IMR-90 (cell line): ENCODE results near the gene YTHDC2. TPM values are rescaled to one million over a fixed set of nuclear protein-coding genes. Genes with fewer than 3 reads are reported as not detected.
A peak's percentile ranks its signal among the peaks of the same experiment; 100 is the strongest.

Experiments used
- ATAC-seq: fragments of 200-7000 bp; cut with Tn5 transposase; 2 replicates; pipeline ENCODE4 v1.9.1; 2020; ENCODE audit warnings: low read depth, mild to moderate bottlenecking, moderate library complexity
- BruUV-seq: library from RNA; stranded (reverse); fragments of 400-500 nt; replicated peaks from 2 replicates; lab custom pipeline; 2021; lab: Mats Ljungman, UMichigan
- CTCF ChIA-PET: fragments of 300-600 bp; formaldehyde crosslinking; extraction: SDS; loops from one replicate; lab custom pipeline; 2021; ENCODE audit warnings: antibody characterized with exemption; lab: Yijun Ruan, JAX
- POLR2A ChIA-PET: fragments of 300-600 bp; sonication (Branson Sonifier 250); formaldehyde crosslinking; loops from one replicate; lab custom pipeline; 2022; ENCODE audit warnings: antibody characterized with exemption; ENCODE audit not compliant: unreplicated experiment; lab: Charles Lee
- DNase-seq: peaks from one replicate; pipeline ENCODE4 v3.0.0; 2013
- H2AFZ ChIP-seq: replicated peaks from 2 replicates; pipeline ENCODE3; 2013; ENCODE audit warnings: low read length, mild to moderate bottlenecking; ENCODE audit not compliant: poor library complexity
- H2AK5ac ChIP-seq: 2 replicates; pipeline ENCODE4 v1.6.1; 2013; ENCODE audit warnings: low read depth, low read length, inconsistent platforms
- H2AK9ac ChIP-seq: replicated peaks from 2 replicates; pipeline ENCODE3; 2013; ENCODE audit warnings: mild to moderate bottlenecking, low read depth, low read length, moderate library complexity; ENCODE audit not compliant: poor library complexity
- H2BK120ac ChIP-seq: 2 replicates; pipeline ENCODE4 v1.6.1; 2013; ENCODE audit warnings: low read depth, low read length, inconsistent platforms
- H2BK15ac ChIP-seq: 3 replicates; pipeline ENCODE4 v1.6.1; 2013; ENCODE audit warnings: low read depth, low read length, inconsistent platforms
- H2BK20ac ChIP-seq: 2 replicates; pipeline ENCODE4 v1.6.1; 2013; ENCODE audit warnings: low read depth, mild to moderate bottlenecking, inconsistent platforms, low read length, moderate library complexity
- H2BK5ac ChIP-seq: 2 replicates; pipeline ENCODE4 v1.6.1; 2013; ENCODE audit warnings: mild to moderate bottlenecking, low read depth, low read length, inconsistent platforms; ENCODE audit not compliant: poor library complexity, severe bottlenecking
- H3K14ac ChIP-seq: replicated peaks from 2 replicates; pipeline ENCODE4 v1.6.1; 2013; ENCODE audit warnings: low read depth, low read length, inconsistent platforms
- H3K18ac ChIP-seq: 2 replicates; pipeline ENCODE4 v1.6.1; 2013; ENCODE audit warnings: low read depth, low read length, control low read depth
- H3K23ac ChIP-seq: 2 replicates; pipeline ENCODE4 v1.6.1; 2013; ENCODE audit warnings: low read depth, low read length, inconsistent platforms
- H3K27ac ChIP-seq: 2 replicates; pipeline ENCODE4 v1.5.1; 2013; ENCODE audit warnings: mild to moderate bottlenecking, control low read depth, low read length; ENCODE audit not compliant: insufficient read depth
- H3K27me3 ChIP-seq: 2 replicates; pipeline ENCODE4 v1.6.1; 2013; ENCODE audit warnings: low read length; ENCODE audit not compliant: control insufficient read depth, insufficient read depth
- H3K36me3 ChIP-seq: 2 replicates; pipeline ENCODE4 v1.6.1; 2013; ENCODE audit warnings: low read length, mixed read lengths; ENCODE audit not compliant: control insufficient read depth, insufficient read depth
- H3K4ac ChIP-seq: 2 replicates; pipeline ENCODE4 v1.6.1; 2013; ENCODE audit warnings: low read depth, low read length, inconsistent platforms
- H3K4me1 ChIP-seq: 2 replicates; pipeline ENCODE4 v1.6.1; 2013; ENCODE audit warnings: low read length, mixed read lengths; ENCODE audit not compliant: control insufficient read depth, insufficient read depth
- H3K4me2 ChIP-seq: 2 replicates; pipeline ENCODE4 v1.6.1; 2013; ENCODE audit warnings: low read depth, mild to moderate bottlenecking, control low read depth, low read length, moderate library complexity
- H3K4me3 ChIP-seq: 2 replicates; pipeline ENCODE4 v1.5.1; 2013; ENCODE audit warnings: low read depth, mild to moderate bottlenecking, control low read depth, low read length, moderate library complexity; ENCODE audit not compliant: insufficient read depth
- H3K56ac ChIP-seq: 2 replicates; pipeline ENCODE4 v1.6.1; 2013; ENCODE audit warnings: low read length, inconsistent platforms; ENCODE audit not compliant: insufficient read depth; ENCODE audit errors: extremely low read depth
- H3K79me1 ChIP-seq, 2 experiments: 2 replicates each; pipeline ENCODE4 v1.6.1; 2013; ENCODE audit warnings: low read length in 2 of 2, inconsistent platforms in 1 of 2, low read depth in 1 of 2
- H3K9ac ChIP-seq: 2 replicates; pipeline ENCODE4 v1.6.1; 2013; ENCODE audit warnings: low read depth, low read length, control low read depth
- H3K9me1 ChIP-seq: 2 replicates; pipeline ENCODE4 v1.6.1; 2013; ENCODE audit warnings: low read length, inconsistent platforms; ENCODE audit not compliant: insufficient read depth
- H3K9me3 ChIP-seq: 2 replicates; pipeline ENCODE4 v1.6.1; 2013; ENCODE audit warnings: low read length; ENCODE audit not compliant: control insufficient read depth, insufficient read depth
- H4K20me1 ChIP-seq: 2 replicates; pipeline ENCODE4 v1.6.1; 2013; ENCODE audit warnings: low read length, inconsistent platforms; ENCODE audit not compliant: insufficient read depth
- H4K5ac ChIP-seq: 2 replicates; pipeline ENCODE4 v1.6.1; 2013; ENCODE audit warnings: mild to moderate bottlenecking, low read depth, low read length, control low read depth
- H4K8ac ChIP-seq, 2 experiments: 2 replicates each; pipeline ENCODE4 v1.6.1; 2013; ENCODE audit warnings: low read depth in 2 of 2, low read length in 2 of 2, control low read depth in 1 of 2, inconsistent platforms in 1 of 2
- H4K91ac ChIP-seq: 2 replicates; pipeline ENCODE4 v1.6.1; 2013; ENCODE audit warnings: low read depth, low read length, inconsistent platforms; ENCODE audit not compliant: insufficient read depth
- BHLHE40 ChIP-seq: fragments of 150-350 bp; IDR thresholded peaks from 2 replicates; pipeline ENCODE4 v1.6.1; 2016; ENCODE audit warnings: mild to moderate bottlenecking, low read depth, low read length
- CEBPB ChIP-seq: IDR thresholded peaks from 2 replicates; pipeline ENCODE4 v1.6.1; 2012; ENCODE audit warnings: low read depth, low read length, improper control_type of control experiment
- CHD1 ChIP-seq: IDR thresholded peaks from 2 replicates; pipeline ENCODE4 v1.6.1; 2012; ENCODE audit warnings: low read depth, low read length, improper control_type of control experiment
- FOS ChIP-seq: fragments of 150-350 bp; IDR thresholded peaks from 2 replicates; pipeline ENCODE4 v1.6.1; 2016; ENCODE audit warnings: low read depth, low read length
- MAZ ChIP-seq: IDR thresholded peaks from 2 replicates; pipeline ENCODE4 v1.6.1; 2012; ENCODE audit warnings: low read depth, mild to moderate bottlenecking, low read length, improper control_type of control experiment, moderate library complexity, borderline replicate concordance
- NFE2L2 ChIP-seq: fragments of 150-350 bp; IDR thresholded peaks from 2 replicates; pipeline ENCODE4 v1.6.1; 2016; ENCODE audit warnings: low read depth, mild to moderate bottlenecking, low read length
- RAD21 ChIP-seq: IDR thresholded peaks from 2 replicates; pipeline ENCODE4 v1.6.1; 2012; ENCODE audit warnings: low read length, improper control_type of control experiment
- RCOR1 ChIP-seq: IDR thresholded peaks from 2 replicates; pipeline ENCODE4 v1.6.1; 2012; ENCODE audit warnings: mild to moderate bottlenecking, low read length, improper control_type of control experiment; ENCODE audit not compliant: insufficient replicate concordance
- WGBS, 2 experiments: methylation state at CpG; one replicate each; pipeline versions ENCODE4 v1.1.5 to v1.1.7; 2013; ENCODE audit warnings: missing lambda C conversion rate in 2 of 2; ENCODE audit not compliant: insufficient read length in 1 of 2; ENCODE audit errors: extremely low coverage in 2 of 2; 5-methylcytosine and 5-hydroxymethylcytosine counted together
- dilution Hi-C: fragments of 300-500 bp; cut with HindIII; formaldehyde crosslinking; loops from one replicate; pipeline ENCODE4 v1.14.3; 2018; ENCODE audit warnings: low sequenced_read_pairs; ENCODE audit not compliant: unreplicated experiment
- in situ Hi-C: fragments of 300-500 bp; cut with MboI; formaldehyde crosslinking; loops from 3 replicates; pipeline ENCODE4 v1.14.3; 2019; ENCODE audit warnings: low sequenced_read_pairs, inconsistent platforms, mixed read lengths
- intact Hi-C: fragments of 100-400 bp; cut with micrococcal nuclease; formaldehyde crosslinking; loops from 2 replicates; pipeline ENCODE4 v1.10.0; 2022
- polyA plus RNA-seq, 3 experiments: library from polyadenylated mRNA; depleted of rRNA; stranded (reverse); fragments of >200 nt; gene quantifications; 2 replicates each; pipeline ENCODE4 v1.2.3, GENCODE V29; 2012; ENCODE audit warnings: low replicate concordance in 1 of 3
- total RNA-seq: library from RNA; depleted of rRNA; stranded (reverse); fragments of >200 nt; gene quantifications from 2 replicates; pipeline ENCODE4 v1.2.3, GENCODE V29; 2012
- TF ChIP-seq, protein P1 (sequence below): fragments of 150-350 bp; IDR thresholded peaks from 2 replicates; pipeline ENCODE4 v1.6.1; 2017; ENCODE audit warnings: mild to moderate bottlenecking, antibody characterized with exemption, low read length, low read depth

Gene YTHDC2
- total and polyA plus RNA-seq, 2 of the 4 experiments (the other 2 are of a cell fraction): 6.5 to 13.4 TPM

DNA sequence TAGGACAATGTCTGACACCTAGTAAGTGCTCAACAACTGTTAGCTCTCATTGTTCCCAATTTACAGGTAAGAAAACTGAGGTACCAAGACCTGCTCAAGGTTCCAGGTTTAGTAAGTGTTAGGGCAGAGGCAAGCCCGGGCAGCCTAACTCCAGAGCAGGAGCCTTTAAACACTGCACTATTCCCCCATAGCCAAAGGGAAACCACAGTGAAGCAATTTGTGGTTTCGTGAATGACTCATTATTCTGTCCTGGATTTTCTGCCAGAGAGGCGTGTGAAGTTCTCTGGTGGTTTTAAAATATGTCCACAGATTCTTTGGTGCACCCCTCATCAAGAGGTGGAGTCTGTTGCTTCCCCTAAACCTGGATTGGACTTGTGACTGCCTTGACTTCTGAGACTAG, 24.2 kb upstream of the YTHDC2 start:
- ChIA-PET CTCF (interaction anchor here (2.1 kb wide), 1 partner anchor 21 kb away, joined by 8 read pairs; no protein-coding TSS in a partner anchor), POLR2A (no interaction called here)
- H2BK120ac ChIP-seq: peak overlapping the region; percentile 79
- dilution Hi-C loops (no loop called here), in situ Hi-C loops (no loop called here), intact Hi-C loops (loop anchor here (2.0 kb wide), 1 partner anchor 106 kb away; no protein-coding TSS in a partner anchor)
- H3K4me2 ChIP-seq: peak overlapping the region; percentile 91
- H3K9me3 ChIP-seq: peaks cover 6% of the 10 kb centered on the region
- H2BK5ac ChIP-seq: peak overlapping the region; percentile 94
- peak overlapping the region; percentile 60 to 88; a peak in 3 of 4 replicates for H4K8ac ChIP-seq
- H3K36me3 ChIP-seq: no peaks in the 10 kb centered on the region
- H2AK9ac ChIP-seq: peak overlapping the region; percentile 17
- ATAC-seq: peak; percentile 75
- peak overlapping the region; percentile 64 for H3K23ac ChIP-seq
- peak overlapping the region; percentile 67; the same call in 1 of the 2 replicates for H2AK5ac ChIP-seq
- H3K18ac ChIP-seq: peak overlapping the region; percentile 86
- peak overlapping the region; percentile 82; the same call in 1 of the 2 replicates for H3K27ac ChIP-seq
- peak overlapping the region; percentile 85 for H3K4ac ChIP-seq
- H3K4me3 ChIP-seq: no peak overlapping the region
- H4K91ac ChIP-seq: peak overlapping the region; percentile 81
- peak; percentile 99 for DNase-seq
- H4K20me1 ChIP-seq: no peaks in the 10 kb centered on the region
- BruUV-seq: no TSS peak
- H3K14ac ChIP-seq: peak overlapping the region; percentile 58
- 0 out of 2 replicates have a peak, but pooled peaks cover 3% of the 10 kb centered on the region for H3K9me1 ChIP-seq
- H2AFZ ChIP-seq: peak overlapping the region; percentile 78
- peak overlapping the region; percentile 97 for H4K5ac ChIP-seq
- no peak overlapping the region for H3K9ac ChIP-seq
- H3K56ac ChIP-seq: peak overlapping the region; percentile 80
- H3K27me3 ChIP-seq: no peaks in the 10 kb centered on the region
- WGBS, 2 experiments: no CpG with 5 or more reads among the region's 3 CpGs
- H3K4me1 ChIP-seq: peaks cover 8% of the 10 kb centered on the region
- TF ChIP-seq CHD1: no peak
- TF ChIP-seq, protein P1, sequence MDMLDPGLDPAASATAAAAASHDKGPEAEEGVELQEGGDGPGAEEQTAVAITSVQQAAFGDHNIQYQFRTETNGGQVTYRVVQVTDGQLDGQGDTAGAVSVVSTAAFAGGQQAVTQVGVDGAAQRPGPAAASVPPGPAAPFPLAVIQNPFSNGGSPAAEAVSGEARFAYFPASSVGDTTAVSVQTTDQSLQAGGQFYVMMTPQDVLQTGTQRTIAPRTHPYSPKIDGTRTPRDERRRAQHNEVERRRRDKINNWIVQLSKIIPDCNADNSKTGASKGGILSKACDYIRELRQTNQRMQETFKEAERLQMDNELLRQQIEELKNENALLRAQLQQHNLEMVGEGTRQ: no peak
- TF ChIP-seq NFE2L2: peak; percentile 36; the same call in 1 of the 2 replicates
- peak; percentile 74 for TF ChIP-seq BHLHE40
- peak; percentile 98 for TF ChIP-seq FOS
- no peak for TF ChIP-seq MAZ
- peak; percentile 98 for TF ChIP-seq CEBPB
- peak; percentile 91 for TF ChIP-seq RCOR1
- no peak for TF ChIP-seq RAD21
- H2BK15ac ChIP-seq: peak overlapping the region; percentile 94; the same call in 2 of the 3 replicates
- peaks cover 0 to 11% of the 10 kb centered on the region in 2 experiments; a peak in 1 of 4 replicates for H3K79me1 ChIP-seq
- H2BK20ac ChIP-seq: peak overlapping the region; percentile 82
